Endometrial microvascular endothelial cells (primary cell): ENCODE data around the gene PLD1. TPM values are rescaled to one million over a fixed set of nuclear protein-coding genes. Genes with fewer than 3 reads are reported as not detected.

ENCODE experiments used
- in situ Hi-C: cut with HindIII; loops from 2 replicates; pipeline ENCODE4 v1.10.0; 2017; ENCODE audit warnings: low sequenced_read_pairs, low pct_unique_long_range_greater_than_20kb; ENCODE audit errors: inconsistent ontology term
- total RNA-seq: library from RNA; depleted of rRNA; stranded (reverse); fragments of >200 nt; gene quantifications from one replicate; pipeline ENCODE4 v1.2.3, GENCODE V29; 2015; ENCODE audit errors: inconsistent ontology term

The PLD1 gene
- total RNA-seq, 1 donor from 2014 or later: 38.3 TPM

- in situ Hi-C loops: no loop called here
Measured at GRCh38 chr3:171806200-171807128, 3.8 kb downstream of the PLD1 start.

- in situ Hi-C loops: no loop called here
Measured at GRCh38 chr3:171805687-171806086, 4.6 kb downstream of the PLD1 start.

- in situ Hi-C loops: no loop called here
Measured at GRCh38 chr3:171804618-171805389, 5.5 kb downstream of the PLD1 start.

- in situ Hi-C loops: no loop called here
Measured at GRCh38 chr3:171803044-171803443, 7.2 kb downstream of the PLD1 start.

- in situ Hi-C loops: no loop called here
Measured at GRCh38 chr3:171802590-171802956, 7.7 kb downstream of the PLD1 start.

GRCh38 chr3:171801738-171802589 is 8.3 kb downstream of the PLD1 start:
- in situ Hi-C loops: no loop called here

- in situ Hi-C loops: no loop called here
Measured at GRCh38 chr3:171799501-171799900, 10.8 kb downstream of the PLD1 start.

- in situ Hi-C loops: no loop called here
Measured at GRCh38 chr3:171797873-171798272, 12.4 kb downstream of the PLD1 start.

GRCh38 chr3:171797265-171797679 is 13.0 kb downstream of the PLD1 start:
- in situ Hi-C loops: no loop called here

- in situ Hi-C loops: no loop called here
Measured at GRCh38 chr3:171796625-171797264, 13.5 kb downstream of the PLD1 start.

- in situ Hi-C loops: no loop called here
Measured at GRCh38 chr3:171792531-171792930, 17.8 kb downstream of the PLD1 start.

GRCh38 chr3:171791692-171792076 is 18.6 kb downstream of the PLD1 start:
- in situ Hi-C loops: no loop called here

- in situ Hi-C loops: no loop called here
Measured at GRCh38 chr3:171790898-171791691, 19.2 kb downstream of the PLD1 start.

- in situ Hi-C loops: no loop called here
Measured at GRCh38 chr3:171790574-171790897, 19.7 kb downstream of the PLD1 start.

- in situ Hi-C loops: no loop called here
Measured at GRCh38 chr3:171789759-171790505, 20.4 kb downstream of the PLD1 start.

- in situ Hi-C loops: no loop called here
Measured at GRCh38 chr3:171788546-171789351, 21.5 kb downstream of the PLD1 start.

GRCh38 chr3:171786997-171787396 is 23.3 kb downstream of the PLD1 start:
- in situ Hi-C loops: no loop called here
